Calu3 (cell line): ENCODE measurements around the gene UXS1. TPM values are rescaled to one million over a fixed set of nuclear protein-coding genes. Genes with fewer than 3 reads are reported as not detected.
"Not testable (repeated sequence)": the region's sequence is repeated elsewhere in the genome, so short reads cannot be mapped to it uniquely, and the experiment has no call there.

Experiments used
- BruUV-seq: library from RNA; stranded (reverse); fragments of 400-500 nt; replicated peaks from 2 replicates; lab custom pipeline; 2021; lab: Mats Ljungman, UMichigan
- CTCF ChIA-PET: fragments of 300-600 bp; sonication (Branson Sonifier 250); formaldehyde crosslinking; loops from one replicate; lab custom pipeline; 2022; ENCODE audit warnings: antibody characterized with exemption; lab: Charles Lee
- DNase-seq: peaks from one replicate; pipeline ENCODE4 v3.0.0; 2022
- H3K27ac Mint-ChIP-seq: one replicate; pipeline ENCODE4 v1.8.0; 2022; ENCODE audit warnings: mixed read lengths; ENCODE audit not compliant: unreplicated experiment
- H3K27me3 Mint-ChIP-seq: one replicate; pipeline ENCODE4 v1.8.0; 2022; ENCODE audit warnings: mixed read lengths; ENCODE audit not compliant: unreplicated experiment
- H3K36me3 Mint-ChIP-seq: one replicate; pipeline ENCODE4 v1.8.0; 2022; ENCODE audit warnings: mild to moderate bottlenecking, moderate library complexity, mixed read lengths; ENCODE audit not compliant: insufficient read depth, unreplicated experiment
- H3K4me1 Mint-ChIP-seq: one replicate; pipeline ENCODE4 v1.8.0; 2022; ENCODE audit warnings: mild to moderate bottlenecking, low read depth, mixed read lengths; ENCODE audit not compliant: unreplicated experiment
- H3K4me3 Mint-ChIP-seq: one replicate; pipeline ENCODE4 v1.8.0; 2022; ENCODE audit warnings: mild to moderate bottlenecking, low read depth, moderate library complexity, mixed read lengths; ENCODE audit not compliant: unreplicated experiment
- H3K9me3 Mint-ChIP-seq: one replicate; pipeline ENCODE4 v1.8.0; 2022; ENCODE audit warnings: low read depth, mixed read lengths; ENCODE audit not compliant: unreplicated experiment
- CTCF ChIP-seq: fragments of 200-600 bp; IDR thresholded peaks from one replicate; pipeline ENCODE4 v1.8.0; 2022; ENCODE audit warnings: antibody characterized with exemption; ENCODE audit not compliant: unreplicated experiment
- intact Hi-C: fragments of 100-400 bp; cut with micrococcal nuclease; formaldehyde crosslinking; loops from one replicate; pipeline ENCODE4 v1.10.0; 2022; ENCODE audit not compliant: unreplicated experiment
- total RNA-seq: library from RNA; stranded (reverse); gene quantifications from 2 replicates; pipeline ENCODE4 v1.2.3, GENCODE V29; 2022

The UXS1 gene
- total RNA-seq, 1 experiment from 2014 or later = 87.7 TPM

- no peak for DNase-seq
- BruUV-seq = no TSS peak
- H3K27ac Mint-ChIP-seq = no peak overlapping the region
- no peaks in the 10 kb centered on the region for H3K27me3 Mint-ChIP-seq
- no peaks in the 10 kb centered on the region for H3K9me3 Mint-ChIP-seq
- TF ChIP-seq CTCF = no peak
- intact Hi-C loops = no loop called here
- H3K4me3 Mint-ChIP-seq = no peak overlapping the region
- H3K4me1 Mint-ChIP-seq = no peaks in the 10 kb centered on the region
- CTCF ChIA-PET = no interaction called here
- H3K36me3 Mint-ChIP-seq = no peaks in the 10 kb centered on the region
These were observed 56.2 kb downstream of the UXS1 start for GRCh38 chr2:106137731-106138521.

DNA sequence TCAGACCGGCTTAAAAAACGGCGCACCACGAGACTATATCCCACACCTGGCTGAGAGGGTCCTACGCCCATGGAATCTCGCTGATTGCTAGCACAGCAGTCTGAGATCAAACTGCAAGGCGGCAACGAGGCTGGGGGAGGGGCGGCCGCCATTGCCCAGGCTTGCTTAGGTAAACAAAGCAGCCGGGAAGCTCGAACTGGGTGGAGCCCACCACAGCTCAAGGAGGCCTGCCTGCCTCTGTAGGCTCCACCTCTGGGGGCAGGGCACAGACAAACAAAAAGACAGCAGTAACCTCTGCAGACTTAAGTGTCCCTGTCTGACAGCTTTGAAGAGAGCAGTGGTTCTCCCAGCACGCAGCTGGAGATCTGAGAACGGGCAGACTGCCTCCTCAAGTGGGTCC, 62.9 kb downstream of the UXS1 start:
- H3K9me3 Mint-ChIP-seq, H3K36me3 Mint-ChIP-seq, intact Hi-C loops, BruUV-seq, H3K27ac Mint-ChIP-seq, DNase-seq, H3K27me3 Mint-ChIP-seq, CTCF ChIA-PET: not testable (repeated sequence)
- Mint-ChIP-seq H3K4me3 (peak overlapping the region; percentile 46), H3K4me1 (peaks cover 26% of the 10 kb centered on the region)

- peak overlapping the region; percentile 46 for H3K4me3 Mint-ChIP-seq
- no peak for TF ChIP-seq CTCF
These were observed 63.7 kb downstream of the UXS1 start for GRCh38 chr2:106130251-106130998.

GRCh38 chr2:106129592-106129991, 64.5 kb downstream of the UXS1 start:
- H3K27ac Mint-ChIP-seq = no peak overlapping the region
- H3K4me3 Mint-ChIP-seq = no peak overlapping the region
- no peaks in the 10 kb centered on the region for H3K27me3 Mint-ChIP-seq
- DNase-seq = no peak
- CTCF ChIA-PET = no interaction called here
- no TSS peak for BruUV-seq
- H3K36me3 Mint-ChIP-seq = peaks cover 13% of the 10 kb centered on the region
- H3K4me1 Mint-ChIP-seq = peaks cover 42% of the 10 kb centered on the region
- no peaks in the 10 kb centered on the region for H3K9me3 Mint-ChIP-seq
- no peak for TF ChIP-seq CTCF
- intact Hi-C loops = no loop called here

More at GRCh38 chr2:106130251-106130998, 63.7 kb downstream of the UXS1 start:
- Mint-ChIP-seq H3K4me1 (peaks cover 34% of the 10 kb centered on the region), H3K27me3 (no peaks in the 10 kb centered on the region), H3K9me3 (no peaks in the 10 kb centered on the region), H3K36me3 (peaks cover 5% of the 10 kb centered on the region), H3K27ac (peak overlapping the region; percentile 52)
- BruUV-seq = no TSS peak
- no peak for DNase-seq
- CTCF ChIA-PET = no interaction called here
- intact Hi-C loops = no loop called here
